ENCODE results near the gene ANKRD12. TPM values are rescaled to one million over a fixed set of nuclear protein-coding genes. Genes with fewer than 3 reads are reported as not detected.

The ANKRD12 gene
- total RNA-seq, 1 experiment from 2014 or later = 31.6 TPM

GRCh38 chr18:9175115-9175514, 38.5 kb downstream of the ANKRD12 start:
- H3K27me3 ChIP-seq (ENCODE audit: insufficient read depth, low read depth) = no peaks in the 10 kb centered on the region
- POLR2A ChIA-PET (ENCODE audit: unreplicated experiment) = no interaction called here
- H3K4me3 ChIP-seq = no peak overlapping the region
- H3K9me2 ChIP-seq (ENCODE audit: insufficient read depth) = no peaks in the 10 kb centered on the region
- no peak for DNase-seq
- no peaks in the 10 kb centered on the region for H3K4me1 ChIP-seq (replicated peaks; ENCODE audit: insufficient read depth)
- H3K36me3 ChIP-seq (ENCODE audit: low read depth) = no peaks in the 10 kb centered on the region
- H3K79me2 ChIP-seq (ENCODE audit: low read depth) = peaks cover 23% of the 10 kb centered on the region
- no peaks in the 10 kb centered on the region for H3K9me3 ChIP-seq (ENCODE audit: insufficient read depth, low read depth)
- no peak overlapping the region for H3K27ac ChIP-seq
- H2AFZ ChIP-seq = no peak overlapping the region
- no peak overlapping the region for H3K4me2 ChIP-seq
- H4K20me1 ChIP-seq (ENCODE audit: insufficient read depth) = 0 out of 2 replicates have a peak, but pooled peaks cover 10% of the 10 kb centered on the region
- intact Hi-C loops (cut with micrococcal nuclease; ENCODE audit: unreplicated experiment) = no loop called here
- BruUV-seq (replicated peaks) = no TSS peak
- H3F3A ChIP-seq (ENCODE audit: insufficient read depth, low read depth) = no peaks in the 10 kb centered on the region
- no peak for TF ChIP-seq CTCF (conservative IDR thresholded peaks at IDR 0.05)
- TF ChIP-seq EZH2 (IDR thresholded peaks at IDR 0.05; ENCODE audit: low read depth) = no peak
- CTCF ChIA-PET = interaction anchor here (0.7 kb wide), 1 partner anchor 956 kb away, joined by 4 read pairs; no protein-coding TSS in a partner anchor

GRCh38 chr18:9177031-9177430, 40.5 kb downstream of the ANKRD12 start:
- CTCF ChIA-PET = no interaction called here

GRCh38 chr18:9177466-9177865, 40.9 kb downstream of the ANKRD12 start:
- CTCF ChIA-PET = interaction anchor here (0.6 kb wide), 1 partner anchor 120 kb away, joined by 3 read pairs; no protein-coding TSS in a partner anchor
- H4K20me1 ChIP-seq (ENCODE audit: insufficient read depth) = 0 out of 2 replicates have a peak, but pooled peaks cover 10% of the 10 kb centered on the region
- H3K27ac ChIP-seq = no peak overlapping the region
- no peak overlapping the region for H3K4me3 ChIP-seq
- no peaks in the 10 kb centered on the region for H3K36me3 ChIP-seq (ENCODE audit: low read depth)
- no peak overlapping the region for H3K4me2 ChIP-seq
- no peaks in the 10 kb centered on the region for H3K27me3 ChIP-seq (ENCODE audit: insufficient read depth, low read depth)
- H3K79me2 ChIP-seq (ENCODE audit: low read depth) = peaks cover 15% of the 10 kb centered on the region; the same call in 1 of the 2 replicates
- no peaks in the 10 kb centered on the region for H3K9me3 ChIP-seq (ENCODE audit: insufficient read depth, low read depth)
- H3K9me2 ChIP-seq (ENCODE audit: insufficient read depth) = no peaks in the 10 kb centered on the region
- DNase-seq = no peak
- no peak overlapping the region for H2AFZ ChIP-seq
- POLR2A ChIA-PET (ENCODE audit: unreplicated experiment) = no interaction called here
- TF ChIP-seq EZH2 (IDR thresholded peaks at IDR 0.05; ENCODE audit: low read depth) (no peak), CTCF (conservative IDR thresholded peaks at IDR 0.05) (no peak)
- no TSS peak for BruUV-seq (replicated peaks)
- intact Hi-C loops (cut with micrococcal nuclease; ENCODE audit: unreplicated experiment) = no loop called here
- H3K4me1 ChIP-seq (replicated peaks; ENCODE audit: insufficient read depth) = no peaks in the 10 kb centered on the region
- 0 out of 2 replicates have a peak, but pooled peaks cover 3% of the 10 kb centered on the region for H3F3A ChIP-seq (ENCODE audit: insufficient read depth, low read depth)

More at GRCh38 chr18:9177031-9177430, 40.5 kb downstream of the ANKRD12 start:
- Histone ChIP-seq H3K27ac (no peak overlapping the region), H3K27me3 (ENCODE audit: insufficient read depth, low read depth) (no peaks in the 10 kb centered on the region), H4K20me1 (ENCODE audit: insufficient read depth) (0 out of 2 replicates have a peak, but pooled peaks cover 10% of the 10 kb centered on the region), H3K4me2 (no peak overlapping the region), H3K9me3 (ENCODE audit: insufficient read depth, low read depth) (no peaks in the 10 kb centered on the region), H3K79me2 (ENCODE audit: low read depth) (peaks cover 15% of the 10 kb centered on the region; the same call in 1 of the 2 replicates), H3K9me2 (ENCODE audit: insufficient read depth) (no peaks in the 10 kb centered on the region), H3K4me1 (replicated peaks; ENCODE audit: insufficient read depth) (no peaks in the 10 kb centered on the region), H3F3A (ENCODE audit: insufficient read depth, low read depth) (0 out of 2 replicates have a peak, but pooled peaks cover 3% of the 10 kb centered on the region), H3K36me3 (ENCODE audit: low read depth) (no peaks in the 10 kb centered on the region), H3K4me3 (no peak overlapping the region), H2AFZ (no peak overlapping the region)
- intact Hi-C loops (cut with micrococcal nuclease; ENCODE audit: unreplicated experiment) = no loop called here
- POLR2A ChIA-PET (ENCODE audit: unreplicated experiment) = no interaction called here
- no TSS peak for BruUV-seq (replicated peaks)
- DNase-seq = no peak
- TF ChIP-seq CTCF (conservative IDR thresholded peaks at IDR 0.05) (no peak), EZH2 (IDR thresholded peaks at IDR 0.05; ENCODE audit: low read depth) (no peak)

All from PC-9 (cell line).